ENCODE results near the gene SMURF1. TPM values are rescaled to one million over a fixed set of nuclear protein-coding genes. Genes with fewer than 3 reads are reported as not detected.

Gene SMURF1
- total and polyA plus RNA-seq, 2 of the 8 experiments (the other 6 are each of a cell fraction or from before 2014, with no cell fraction given): 9.6 to 24.5 TPM

GRCh38 chr7:99102361-99102760, 41.5 kb downstream of the SMURF1 start:
- Histone ChIP-seq H3K4ac (replicated peaks; ENCODE audit: insufficient read length, low read depth, low read length) (no peak overlapping the region), H3K4me3 (ENCODE audit: extremely low read depth in 1 of 4, insufficient read depth in 2 of 4, low read depth in 3 of 4, low read length in 4 of 4) (no peak overlapping the region), H3K27me3 (replicated peaks in 1 of 4; ENCODE audit: control insufficient read depth in 3 of 4, extremely low read depth in 1 of 4, insufficient read depth in 3 of 4, low read length in 3 of 4) (no peaks in the 10 kb centered on the region), H2AK5ac (ENCODE audit: low read depth, low read length) (no peak overlapping the region), H4K20me1 (replicated peaks in 1 of 2; ENCODE audit: control insufficient read depth in 1 of 2, insufficient read depth in 2 of 2, low read length in 2 of 2) (peaks cover 6 to 8% of the 10 kb centered on the region in 2 experiments), H3K9me3 (ENCODE audit: insufficient read depth in 2 of 2, low read depth in 1 of 2, low read length in 1 of 2) (no peaks in the 10 kb centered on the region), H3K9ac (replicated peaks in 1 of 4; ENCODE audit: extremely low read depth in 1 of 4, low read depth in 3 of 4, low read length in 3 of 4) (no peak overlapping the region), H3K36me3 (ENCODE audit: control insufficient read depth in 2 of 4, insufficient read depth in 4 of 4, low read length in 3 of 4) (no peaks in the 10 kb centered on the region; a peak in 1 of 8 replicates), H3K23me2 (ENCODE audit: low read depth, low read length) (no peaks in the 10 kb centered on the region), H3K56ac (replicated peaks; ENCODE audit: insufficient read length, low read depth, low read length) (no peak overlapping the region), H3K27ac (ENCODE audit: low read depth, low read length) (no peak overlapping the region), H2BK12ac (ENCODE audit: low read depth, low read length) (no peak overlapping the region), H2AFZ (ENCODE audit: low read length) (no peak overlapping the region), H2BK15ac (ENCODE audit: low read length) (no peak overlapping the region), H3K4me1 (replicated peaks in 1 of 4; ENCODE audit: control insufficient read depth in 3 of 4, insufficient read depth in 4 of 4, low read length in 3 of 4) (peaks cover 3 to 18% (median 12%) of the 10 kb centered on the region in 4 experiments; a peak in 5 of 7 replicates), H4K8ac (ENCODE audit: extremely low read depth, insufficient read depth, low read length) (no peak overlapping the region), H3K79me1 (ENCODE audit: low read depth, low read length) (peaks cover 7% of the 10 kb centered on the region; the same call in 1 of the 2 replicates), H3K18ac (ENCODE audit: extremely low read depth, low read length) (no peak overlapping the region), H3K79me2 (ENCODE audit: control insufficient read depth in 1 of 2, insufficient read depth in 2 of 2, low read length in 2 of 2) (peaks cover 0 to 94% of the 10 kb centered on the region in 2 experiments; a peak in 3 of 4 replicates), H4K5ac (ENCODE audit: insufficient read length, low read depth, low read length) (no peak overlapping the region), H2BK120ac (replicated peaks; ENCODE audit: low read depth, low read length) (no peak overlapping the region), H3K14ac (ENCODE audit: insufficient read length) (no peak overlapping the region), H4K91ac (replicated peaks; ENCODE audit: insufficient read length, low read length) (no peak overlapping the region), H3K4me2 (ENCODE audit: insufficient read depth in 1 of 2, low read depth in 2 of 2, low read length in 2 of 2) (no peak overlapping the region), H2BK20ac (ENCODE audit: low read length) (no peak overlapping the region), H2BK5ac (ENCODE audit: low read depth, low read length) (no peak overlapping the region), H3K23ac (ENCODE audit: insufficient read length) (no peak overlapping the region)
- 92% methylated on average over 1 of the region's 1 CpG; no CpG with 5 or more reads in 1 of the 2 experiments for WGBS, 2 experiments (ENCODE audit: extremely low coverage in 1 of 2, insufficient coverage in 1 of 2, insufficient read length in 1 of 2, insufficient replicate concordance in 2 of 2, low coverage in 1 of 2, low lambda C conversion rate in 2 of 2, missing lambda C conversion rate in 1 of 2)
- DNase-seq (ENCODE audit: low read depth in 1 of 2, low spot score in 2 of 2) (no peak), FAIRE-seq (no peak)
- ChIA-PET CTCF (ENCODE audit: partially characterized antibody) (no interaction called here), POLR2A (ENCODE audit: partially characterized antibody) (no interaction called here)
- TF ChIP-seq GABPA (IDR thresholded peaks at IDR 0.05; ENCODE audit: borderline replicate concordance, insufficient read depth, low read length) (no peak), KDM1A (IDR thresholded peaks at IDR 0.05; ENCODE audit: borderline replicate concordance, low read length) (no peak), ASH2L (IDR thresholded peaks at IDR 0.05; ENCODE audit: low read length) (no peak), SP2 (IDR thresholded peaks at IDR 0.05; ENCODE audit: low read length) (no peak), EZH2 (IDR thresholded peaks at IDR 0.05; ENCODE audit: low read depth, low read length, severe bottlenecking) (no peak)

Measured in H1 (cell line).